HepG2 (cell line): ENCODE results near the gene TTC23. TPM values are rescaled to one million over a fixed set of nuclear protein-coding genes. Genes with fewer than 3 reads are reported as not detected.

Experiments used
- AGO1 ChIP-seq: fragments of 200-400 bp; formaldehyde crosslinking; IDR thresholded peaks from 2 replicates; pipeline ENCODE4 v1.6.1; 2017; ENCODE audit warnings: mild to moderate bottlenecking, low read depth, low read length, moderate library complexity; ENCODE audit not compliant: poor library complexity, severe bottlenecking
- AGO2 ChIP-seq: fragments of 200-400 bp; formaldehyde crosslinking; optimal IDR thresholded peaks from 2 replicates; pipeline ENCODE3; 2017; ENCODE audit warnings: mild to moderate bottlenecking, low read depth, low read length, moderate library complexity
- ATM ChIP-seq: fragments of 450-650 bp; IDR thresholded peaks from 2 replicates; pipeline ENCODE4 v1.7.1; 2017; ENCODE audit warnings: mild to moderate bottlenecking, borderline replicate concordance
- CBFB ChIP-seq: sonication (generic); formaldehyde crosslinking; IDR thresholded peaks from 2 replicates; pipeline ENCODE4 v1.4.0; 2020; ENCODE audit warnings: missing genetic modification reagents
- FOXO1 ChIP-seq: sonication (generic); formaldehyde crosslinking; IDR thresholded peaks from 2 replicates; pipeline ENCODE4 v1.4.0; 2020; ENCODE audit warnings: missing genetic modification reagents
- HMG20B ChIP-seq: conservative IDR thresholded peaks from 2 replicates; pipeline ENCODE4 v1.6.1; 2016; ENCODE audit warnings: missing genetic modification reagents, missing compliant biosample characterization
- HMGA1 ChIP-seq: sonication (generic); formaldehyde crosslinking; conservative IDR thresholded peaks from 2 replicates; pipeline ENCODE4 v1.4.0; 2020; ENCODE audit warnings: missing genetic modification reagents
- HNF4G ChIP-seq, 2 experiments: sonication (generic) in 1 of 2; formaldehyde crosslinking in 1 of 2; IDR thresholded peaks; 2 replicates each; pipeline versions ENCODE4 v1.4.0 to v1.6.1; 2011 to 2020; ENCODE audit warnings: borderline replicate concordance in 2 of 2, low read depth in 2 of 2, mild to moderate bottlenecking in 2 of 2, low read length in 1 of 2, missing genetic modification reagents in 1 of 2, moderate library complexity in 1 of 2
- KDM1A ChIP-seq: IDR thresholded peaks from 2 replicates; pipeline ENCODE4 v1.6.1; 2016; ENCODE audit warnings: missing compliant biosample characterization
- MBD4 ChIP-seq: IDR thresholded peaks from 2 replicates; pipeline ENCODE4 v1.6.1; 2012; ENCODE audit warnings: low read length, inconsistent platforms, borderline replicate concordance
- NBN ChIP-seq: fragments of 450-650 bp; conservative IDR thresholded peaks from 2 replicates; pipeline ENCODE4 v1.6.1; 2017
- RCOR2 ChIP-seq: IDR thresholded peaks from 2 replicates; pipeline ENCODE4 v1.6.1; 2016; ENCODE audit warnings: missing biosample characterization, missing genetic modification reagents
- RFXANK ChIP-seq: IDR thresholded peaks from 2 replicates; pipeline ENCODE4 v1.6.1; 2016
- SMAD1 ChIP-seq: sonication (generic); formaldehyde crosslinking; IDR thresholded peaks from 2 replicates; pipeline ENCODE4 v1.4.0; 2020; ENCODE audit warnings: missing genetic modification reagents, low read depth, mild to moderate bottlenecking, borderline replicate concordance
- XRCC5 ChIP-seq: fragments of 200-400 bp; formaldehyde crosslinking; optimal IDR thresholded peaks from 2 replicates; pipeline ENCODE3; 2017; ENCODE audit warnings: mild to moderate bottlenecking, low read length
- ZNF20 ChIP-seq: sonication (generic); formaldehyde crosslinking; IDR thresholded peaks from 2 replicates; pipeline ENCODE4 v1.4.0; 2020; ENCODE audit warnings: mild to moderate bottlenecking, moderate library complexity, missing genetic modification reagents
- ZNF296 ChIP-seq: sonication (generic); formaldehyde crosslinking; conservative IDR thresholded peaks from 2 replicates; pipeline ENCODE4 v1.5.0; 2020; ENCODE audit warnings: mild to moderate bottlenecking, missing genetic modification reagents
- ZNF607 ChIP-seq: sonication (generic); formaldehyde crosslinking; IDR thresholded peaks from 2 replicates; pipeline ENCODE4 v1.5.1; 2020; ENCODE audit warnings: missing genetic modification reagents, mild to moderate bottlenecking, borderline replicate concordance
- polyA plus RNA-seq, 8 experiments: library from polyadenylated mRNA; depleted of rRNA in 3 of 8; stranded (reverse) in 7 of 8; unstranded in 1 of 8; fragments of >200 nt; fragmentation: Illumina TruSeq in 4 of 8; extraction: Trizol in 4 of 8; gene quantifications; 2 replicates each; pipeline versions ENCODE4 v1.2.1 to v1.2.3, GENCODE V29; 2011 to 2016; ENCODE audit warnings: low read depth in 4 of 8, missing spikeins in 1 of 8, mixed read lengths in 1 of 8; ENCODE audit not compliant: insufficient read depth in 1 of 8
- total RNA-seq, 5 experiments: library from RNA; depleted of rRNA; stranded (reverse); fragments of >200 nt; fragmentation: Illumina TruSeq; extraction: Trizol; gene quantifications; 2 replicates each; pipeline ENCODE4 v1.2.3, GENCODE V29; 2016; ENCODE audit warnings: low read depth in 1 of 5
- TF ChIP-seq, protein P1 (sequence below): sonication (generic); formaldehyde crosslinking; IDR thresholded peaks from 2 replicates; pipeline ENCODE4 v1.8.0; 2022; ENCODE audit warnings: missing genetic modification reagents, mild to moderate bottlenecking, moderate library complexity, borderline replicate concordance
- TF ChIP-seq, protein P2 (sequence below): sonication (generic); formaldehyde crosslinking; IDR thresholded peaks from 2 replicates; pipeline ENCODE4 v1.4.0; 2020; ENCODE audit warnings: missing genetic modification reagents
- TF ChIP-seq, protein P3 (sequence below): sonication (generic); formaldehyde crosslinking; IDR thresholded peaks from 2 replicates; pipeline ENCODE4 v1.4.0; 2020; ENCODE audit warnings: missing genetic modification reagents
- TF ChIP-seq, protein P4 (sequence below): sonication (generic); IDR thresholded peaks from 2 replicates; pipeline ENCODE4 v1.6.1; 2016; ENCODE audit warnings: low read depth, borderline replicate concordance

TTC23 gene
- total and polyA plus RNA-seq, 2 of the 13 experiments (the other 11 are each of a cell fraction or from before 2014, with no cell fraction given): 1.6 to 11.7 TPM

DNA sequence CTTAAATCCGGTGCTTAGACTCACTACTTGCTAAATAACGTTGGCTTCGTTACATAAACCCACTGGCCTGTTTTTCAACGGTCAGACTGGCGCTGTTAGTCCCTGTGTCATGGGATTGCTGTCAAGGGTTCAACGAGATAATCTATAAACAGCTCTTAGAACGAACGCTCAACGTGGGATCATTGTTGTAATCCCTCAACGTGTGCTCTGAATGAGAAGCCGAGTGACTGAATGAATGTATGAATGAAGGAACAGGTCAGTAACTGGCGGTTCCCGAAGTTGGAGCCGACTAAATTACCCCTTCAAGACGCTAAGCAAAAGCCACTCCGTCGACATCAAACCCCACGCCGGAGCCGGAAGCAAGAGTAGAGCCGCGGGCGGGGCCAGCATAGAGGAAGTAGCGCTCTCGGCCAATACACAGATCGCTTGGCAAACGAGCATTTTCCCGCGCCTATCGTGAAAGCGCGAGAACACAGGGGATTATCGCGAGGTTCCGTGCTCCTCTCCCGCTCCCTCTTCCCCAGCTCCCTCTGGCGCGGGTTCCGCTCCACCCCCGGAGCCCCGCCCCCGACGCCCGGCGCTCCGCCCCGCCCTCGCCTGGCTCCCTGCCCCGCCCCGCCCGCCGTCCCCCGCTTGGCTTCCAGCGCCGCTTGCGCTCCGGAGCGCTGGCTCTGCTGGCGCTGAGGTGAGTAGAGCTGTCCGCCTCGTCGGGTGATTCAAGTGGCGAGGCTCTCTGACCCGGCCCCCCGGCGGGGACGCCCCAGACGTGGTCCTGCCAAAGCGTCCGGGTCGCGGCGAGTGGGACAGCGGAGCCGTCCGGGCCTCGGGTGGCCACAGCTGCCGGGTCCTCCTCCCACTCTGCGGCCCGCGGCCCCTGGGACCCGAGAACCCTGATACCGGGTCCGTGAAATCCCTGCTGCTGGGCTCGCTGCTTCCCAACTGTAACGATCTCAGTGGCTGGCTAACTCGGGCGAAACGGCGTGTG, 1.8 kb upstream of the TTC23 start, which contains the start of gene LRRC28 (continued):
- TF ChIP-seq, protein P1, sequence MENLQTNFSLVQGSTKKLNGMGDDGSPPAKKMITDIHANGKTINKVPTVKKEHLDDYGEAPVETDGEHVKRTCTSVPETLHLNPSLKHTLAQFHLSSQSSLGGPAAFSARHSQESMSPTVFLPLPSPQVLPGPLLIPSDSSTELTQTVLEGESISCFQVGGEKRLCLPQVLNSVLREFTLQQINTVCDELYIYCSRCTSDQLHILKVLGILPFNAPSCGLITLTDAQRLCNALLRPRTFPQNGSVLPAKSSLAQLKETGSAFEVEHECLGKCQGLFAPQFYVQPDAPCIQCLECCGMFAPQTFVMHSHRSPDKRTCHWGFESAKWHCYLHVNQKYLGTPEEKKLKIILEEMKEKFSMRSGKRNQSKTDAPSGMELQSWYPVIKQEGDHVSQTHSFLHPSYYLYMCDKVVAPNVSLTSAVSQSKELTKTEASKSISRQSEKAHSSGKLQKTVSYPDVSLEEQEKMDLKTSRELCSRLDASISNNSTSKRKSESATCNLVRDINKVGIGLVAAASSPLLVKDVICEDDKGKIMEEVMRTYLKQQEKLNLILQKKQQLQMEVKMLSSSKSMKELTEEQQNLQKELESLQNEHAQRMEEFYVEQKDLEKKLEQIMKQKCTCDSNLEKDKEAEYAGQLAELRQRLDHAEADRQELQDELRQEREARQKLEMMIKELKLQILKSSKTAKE (CRISPR knock-in tag): no peak
- TF ChIP-seq, protein P2, sequence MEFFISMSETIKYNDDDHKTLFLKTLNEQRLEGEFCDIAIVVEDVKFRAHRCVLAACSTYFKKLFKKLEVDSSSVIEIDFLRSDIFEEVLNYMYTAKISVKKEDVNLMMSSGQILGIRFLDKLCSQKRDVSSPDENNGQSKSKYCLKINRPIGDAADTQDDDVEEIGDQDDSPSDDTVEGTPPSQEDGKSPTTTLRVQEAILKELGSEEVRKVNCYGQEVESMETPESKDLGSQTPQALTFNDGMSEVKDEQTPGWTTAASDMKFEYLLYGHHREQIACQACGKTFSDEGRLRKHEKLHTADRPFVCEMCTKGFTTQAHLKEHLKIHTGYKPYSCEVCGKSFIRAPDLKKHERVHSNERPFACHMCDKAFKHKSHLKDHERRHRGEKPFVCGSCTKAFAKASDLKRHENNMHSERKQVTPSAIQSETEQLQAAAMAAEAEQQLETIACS (CRISPR knock-in tag): no peak
- TF ChIP-seq RCOR2 (CRISPR knock-in tag) (no peak), AGO2 (peak; percentile 20), MBD4 (no peak), HMGA1 (CRISPR knock-in tag) (no peak), KDM1A (CRISPR knock-in tag) (no peak), HMG20B (no peak), ZNF296 (no peak; the same call in 1 of the 2 replicates), XRCC5 (no peak), NBN (no peak), AGO1 (no peak), RFXANK (CRISPR knock-in tag) (no peak), ZNF20 (CRISPR knock-in tag) (no peak), ZNF607 (CRISPR knock-in tag) (peak; percentile 67; the same call in 1 of the 2 replicates), SMAD1 (CRISPR knock-in tag) (0 out of 2 replicates have a peak, but pooled peaks have one; percentile 44), HNF4G (IDR thresholded peaks at IDR 0.05; ENCODE audit: borderline replicate concordance, low read depth, low read length) (no peak), HNF4G (CRISPR knock-in tag; IDR thresholded peaks at IDR 0.05; ENCODE audit: borderline replicate concordance, low read depth) (no peak), FOXO1 (CRISPR knock-in tag) (0 out of 2 replicates have a peak, but pooled peaks have one; percentile 17), ATM (no peak), CBFB (no peak)
- TF ChIP-seq, protein P3, sequence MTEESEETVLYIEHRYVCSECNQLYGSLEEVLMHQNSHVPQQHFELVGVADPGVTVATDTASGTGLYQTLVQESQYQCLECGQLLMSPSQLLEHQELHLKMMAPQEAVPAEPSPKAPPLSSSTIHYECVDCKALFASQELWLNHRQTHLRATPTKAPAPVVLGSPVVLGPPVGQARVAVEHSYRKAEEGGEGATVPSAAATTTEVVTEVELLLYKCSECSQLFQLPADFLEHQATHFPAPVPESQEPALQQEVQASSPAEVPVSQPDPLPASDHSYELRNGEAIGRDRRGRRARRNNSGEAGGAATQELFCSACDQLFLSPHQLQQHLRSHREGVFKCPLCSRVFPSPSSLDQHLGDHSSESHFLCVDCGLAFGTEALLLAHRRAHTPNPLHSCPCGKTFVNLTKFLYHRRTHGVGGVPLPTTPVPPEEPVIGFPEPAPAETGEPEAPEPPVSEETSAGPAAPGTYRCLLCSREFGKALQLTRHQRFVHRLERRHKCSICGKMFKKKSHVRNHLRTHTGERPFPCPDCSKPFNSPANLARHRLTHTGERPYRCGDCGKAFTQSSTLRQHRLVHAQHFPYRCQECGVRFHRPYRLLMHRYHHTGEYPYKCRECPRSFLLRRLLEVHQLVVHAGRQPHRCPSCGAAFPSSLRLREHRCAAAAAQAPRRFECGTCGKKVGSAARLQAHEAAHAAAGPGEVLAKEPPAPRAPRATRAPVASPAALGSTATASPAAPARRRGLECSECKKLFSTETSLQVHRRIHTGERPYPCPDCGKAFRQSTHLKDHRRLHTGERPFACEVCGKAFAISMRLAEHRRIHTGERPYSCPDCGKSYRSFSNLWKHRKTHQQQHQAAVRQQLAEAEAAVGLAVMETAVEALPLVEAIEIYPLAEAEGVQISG (CRISPR knock-in tag): peak; percentile 52
- TF ChIP-seq, protein P4, sequence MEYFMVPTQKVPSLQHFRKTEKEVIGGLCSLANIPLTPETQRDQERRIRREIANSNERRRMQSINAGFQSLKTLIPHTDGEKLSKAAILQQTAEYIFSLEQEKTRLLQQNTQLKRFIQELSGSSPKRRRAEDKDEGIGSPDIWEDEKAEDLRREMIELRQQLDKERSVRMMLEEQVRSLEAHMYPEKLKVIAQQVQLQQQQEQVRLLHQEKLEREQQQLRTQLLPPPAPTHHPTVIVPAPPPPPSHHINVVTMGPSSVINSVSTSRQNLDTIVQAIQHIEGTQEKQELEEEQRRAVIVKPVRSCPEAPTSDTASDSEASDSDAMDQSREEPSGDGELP: peak; percentile 33; the same call in 1 of the 2 replicates
